GM21723 (cell line): ENCODE data around the gene TIAM1.

Experiments used
- ATAC-seq: cut with Tn5 transposase; IDR thresholded peaks from one replicate; pipeline ENCODE4 v1.9.1; 2021; ENCODE audit warnings: mild to moderate bottlenecking, moderate library complexity; ENCODE audit not compliant: unreplicated experiment

TIAM1 gene

DNA sequence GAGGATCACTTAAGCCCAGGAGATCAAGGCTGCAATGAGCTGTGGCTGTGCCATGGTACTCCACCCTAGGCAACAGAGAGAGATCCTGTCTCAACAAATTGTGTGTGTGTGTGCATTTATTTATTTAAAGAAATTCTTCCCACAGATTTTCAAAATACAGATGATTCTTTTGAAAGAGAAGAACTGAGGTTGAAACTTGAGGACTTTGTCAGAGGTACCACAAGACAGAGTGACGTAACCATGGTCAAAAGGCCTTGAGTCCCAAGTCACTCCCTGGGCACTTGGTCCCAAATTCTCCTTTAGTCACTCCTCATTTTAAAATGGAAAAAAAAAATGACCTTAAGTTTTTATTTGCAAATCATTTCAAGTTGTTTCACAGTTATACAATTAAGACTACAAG is 57.4 kb downstream of the TIAM1 start:
- no peak for ATAC-seq

DNA sequence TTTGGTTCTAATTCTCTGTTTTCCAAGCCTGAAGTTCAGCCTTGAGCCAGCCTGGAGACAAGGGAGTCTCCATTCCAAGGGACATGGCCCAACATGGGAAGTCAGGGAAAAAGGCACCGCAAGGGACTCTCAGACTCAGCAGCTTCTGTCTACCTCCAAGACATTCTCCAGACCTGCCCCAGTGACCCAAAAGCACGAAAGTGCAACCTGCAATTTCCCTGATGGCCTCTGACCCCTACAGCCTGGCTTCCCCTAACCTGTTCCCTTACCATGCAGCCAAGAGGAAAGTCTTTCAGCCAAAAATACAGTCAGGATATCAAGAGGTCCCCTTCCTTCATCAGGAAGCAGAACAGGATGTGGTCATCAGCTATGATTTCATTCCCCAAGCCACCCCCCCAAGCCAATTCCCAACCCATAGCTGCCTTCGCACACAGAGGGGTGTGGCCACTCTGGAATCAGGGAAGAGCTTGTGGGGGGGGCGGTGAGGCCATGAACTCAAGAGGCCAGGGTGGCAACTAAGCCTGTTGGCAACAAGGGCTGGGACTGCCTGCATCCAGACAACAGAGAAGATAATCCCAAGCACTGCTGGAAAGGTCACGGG is 59.2 kb downstream of the TIAM1 start:
- ATAC-seq, result no peak

DNA sequence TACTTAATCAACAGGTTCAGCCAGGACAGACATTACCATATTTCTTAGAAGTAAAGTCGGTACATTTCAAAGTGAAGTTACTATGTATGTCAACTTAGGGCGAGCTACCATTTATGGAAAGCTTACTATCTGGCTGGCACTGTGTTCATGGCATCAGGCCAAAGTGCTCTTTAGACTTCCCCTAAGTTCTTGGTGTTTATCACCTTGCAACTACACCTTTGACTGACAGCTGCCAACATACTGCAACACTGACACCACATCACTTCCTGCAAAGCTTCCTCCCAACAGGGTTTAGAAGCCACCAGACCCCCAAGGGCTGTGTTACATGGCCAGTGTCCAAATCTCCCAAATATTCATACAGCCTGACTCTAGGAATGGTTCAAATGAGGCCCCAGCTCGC is 61.0 kb downstream of the TIAM1 start:
- no peak for ATAC-seq

DNA sequence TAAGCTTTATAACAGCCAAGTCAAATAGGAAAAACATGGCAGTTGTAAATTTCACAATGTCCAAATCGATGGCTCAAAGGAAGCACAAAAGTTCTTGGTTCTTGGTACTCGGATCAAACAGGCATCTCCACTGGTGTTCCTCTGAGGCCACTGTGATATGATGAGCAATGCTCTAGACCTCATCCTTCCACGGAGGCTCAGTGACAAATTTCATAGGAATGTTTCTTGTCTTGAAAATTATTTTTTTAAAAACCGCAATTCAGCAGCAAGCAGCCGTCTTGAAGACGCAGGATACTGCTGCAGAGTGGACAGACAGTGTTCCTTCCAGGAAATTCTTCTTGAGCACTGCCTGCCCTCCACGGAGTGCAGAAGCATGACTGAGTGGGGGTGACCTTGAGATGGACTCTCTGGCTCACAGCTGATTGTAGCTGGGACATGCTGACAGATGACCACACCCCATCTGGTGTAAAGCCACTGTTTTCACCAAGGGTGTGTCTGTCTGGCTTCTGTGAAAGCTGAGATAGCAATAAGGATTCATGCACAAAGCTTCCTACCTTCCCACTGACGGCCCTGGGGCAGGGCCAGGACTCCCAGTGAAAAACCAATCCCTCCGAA is 61.9 kb downstream of the TIAM1 start:
- no peak for ATAC-seq

DNA sequence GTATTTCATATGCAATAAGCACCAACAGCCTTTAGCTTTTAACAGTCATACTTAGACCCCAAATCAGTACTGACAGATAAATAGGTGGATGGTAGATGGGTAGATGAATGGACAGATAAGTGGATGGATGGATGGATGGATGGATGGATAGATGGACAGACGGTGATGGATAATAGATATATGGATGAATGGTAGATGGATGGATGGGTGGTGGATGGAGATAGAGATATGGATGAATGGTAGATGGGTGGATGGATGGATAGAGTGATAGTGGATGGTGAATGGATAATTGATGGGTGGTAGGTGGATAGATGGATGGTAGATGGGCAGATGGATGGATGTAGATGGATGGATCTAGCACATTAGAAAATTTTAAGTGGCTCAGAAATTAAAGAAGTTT is 62.5 kb downstream of the TIAM1 start:
- ATAC-seq, result no peak

DNA sequence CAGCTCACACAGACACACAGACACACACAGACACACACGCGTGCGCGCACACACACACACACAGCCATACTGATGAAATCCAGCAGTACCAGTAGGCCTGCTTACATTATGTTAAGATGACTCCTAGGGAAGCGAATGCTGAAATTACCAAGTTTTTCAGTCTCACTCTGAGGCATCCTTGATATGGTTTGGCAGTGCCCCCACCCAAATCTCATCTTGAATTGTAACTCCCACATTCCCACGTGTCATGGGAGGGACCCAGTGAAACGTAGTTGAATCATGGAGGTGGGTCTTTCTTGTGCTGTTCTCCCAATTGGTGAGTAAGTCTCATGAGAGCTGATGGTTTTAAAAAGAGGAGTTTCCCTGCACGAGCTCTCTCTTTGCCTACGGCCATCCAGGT is 64.1 kb downstream of the TIAM1 start:
- no peak for ATAC-seq

DNA sequence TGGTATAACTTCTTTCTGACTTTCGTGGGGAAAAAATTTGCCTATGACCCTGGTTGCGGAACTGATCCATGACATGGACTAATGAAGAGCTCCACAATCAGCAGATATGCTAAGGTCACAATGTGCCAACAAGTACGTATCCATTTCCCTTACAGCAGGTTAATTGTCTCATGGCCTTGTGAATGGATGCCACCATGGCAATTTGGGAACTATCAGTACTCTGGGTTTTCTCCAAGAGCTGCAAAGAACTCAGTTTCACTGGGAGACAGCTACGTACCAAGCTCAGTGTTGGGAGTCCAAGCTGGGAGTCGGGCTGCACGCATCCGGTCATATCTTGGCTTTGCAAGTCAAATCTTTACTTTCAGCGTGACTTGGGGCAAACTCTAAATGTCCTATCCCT is 64.8 kb downstream of the TIAM1 start:
- no peak for ATAC-seq

DNA sequence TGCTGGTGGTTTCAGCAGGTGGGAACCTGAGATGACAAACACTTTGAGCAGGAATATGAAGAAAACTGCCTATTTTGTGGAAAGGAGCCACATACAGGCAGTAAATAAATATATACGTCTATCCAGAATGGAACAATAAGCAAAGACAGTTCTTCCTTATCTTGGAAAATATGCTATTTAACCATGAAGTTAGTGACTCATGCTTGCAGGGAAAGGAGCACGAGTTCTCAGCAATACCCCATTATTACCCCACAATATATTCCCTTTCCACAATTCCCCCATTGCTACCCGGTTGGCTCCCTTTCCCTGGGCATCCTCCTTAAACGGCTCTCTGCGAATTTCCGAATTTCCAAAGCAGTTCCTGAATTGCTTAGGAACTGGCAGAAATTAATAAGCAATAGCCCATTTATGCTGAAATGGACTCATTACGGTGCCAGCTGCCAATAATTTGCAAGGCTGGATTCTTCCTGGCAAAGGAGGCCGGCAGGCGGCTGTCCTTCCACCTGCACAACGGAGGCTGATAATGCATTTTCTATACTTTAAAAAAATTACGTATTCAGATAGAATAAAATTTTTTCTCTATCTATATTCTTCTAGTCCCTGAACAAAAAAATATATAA is 65.4 kb downstream of the TIAM1 start:
- ATAC-seq, result no peak

DNA sequence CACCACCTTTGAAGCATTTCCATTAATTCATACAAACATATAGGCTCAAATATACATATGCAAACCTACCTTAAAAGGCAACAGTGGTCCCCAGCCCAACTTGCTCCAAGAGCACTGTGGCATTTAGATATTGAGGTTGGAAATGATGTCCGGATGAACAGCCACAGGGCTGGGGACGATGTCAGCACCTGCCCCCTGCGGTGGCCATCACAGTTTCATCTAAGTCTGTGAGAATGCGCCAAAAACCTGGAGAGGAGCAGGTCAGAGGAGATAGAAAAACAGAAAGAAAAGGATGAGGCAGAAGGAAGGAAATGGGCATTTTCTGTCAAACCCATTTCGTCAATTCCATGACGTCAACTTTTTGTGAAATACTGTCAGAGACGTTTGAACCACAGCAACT is 67.4 kb downstream of the TIAM1 start:
- no peak for ATAC-seq

DNA sequence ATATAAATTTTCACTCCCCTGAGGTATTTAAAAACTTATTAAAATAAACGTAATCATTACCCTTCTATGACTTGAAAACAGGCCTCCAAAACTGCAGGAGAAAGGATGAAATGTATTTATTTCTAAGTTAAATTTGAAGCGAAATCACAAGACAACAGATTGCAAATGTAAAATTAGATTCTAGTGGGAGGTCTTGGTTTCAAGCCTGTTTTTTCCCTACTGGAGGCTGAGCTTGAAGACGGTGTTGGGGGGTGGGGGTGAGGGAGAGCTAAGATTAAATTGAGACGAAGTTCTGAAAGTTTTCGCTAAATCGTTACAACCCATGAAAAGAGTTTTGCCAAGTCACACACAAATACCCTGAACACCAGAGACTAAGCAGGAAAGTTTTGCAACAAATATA is 68.2 kb downstream of the TIAM1 start:
- no peak for ATAC-seq

DNA sequence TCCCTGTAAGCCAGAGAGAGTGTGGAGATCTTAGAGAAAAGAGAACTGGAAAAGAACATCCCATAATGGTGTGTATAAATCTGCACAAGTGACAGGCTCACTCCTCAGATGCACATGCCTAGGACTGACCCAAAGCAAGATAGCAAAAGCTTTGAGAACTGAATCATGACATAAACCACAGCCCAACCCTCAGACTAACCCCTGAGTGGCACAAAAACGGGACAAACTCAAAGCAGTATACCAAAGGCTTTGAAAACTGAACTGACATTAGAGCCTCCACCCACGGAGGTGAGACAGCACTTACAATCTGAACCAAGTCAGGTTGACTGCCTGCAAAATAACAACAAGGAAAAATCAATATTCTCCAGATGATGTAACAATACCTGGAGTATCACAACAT is 70.8 kb downstream of the TIAM1 start:
- no peak for ATAC-seq

DNA sequence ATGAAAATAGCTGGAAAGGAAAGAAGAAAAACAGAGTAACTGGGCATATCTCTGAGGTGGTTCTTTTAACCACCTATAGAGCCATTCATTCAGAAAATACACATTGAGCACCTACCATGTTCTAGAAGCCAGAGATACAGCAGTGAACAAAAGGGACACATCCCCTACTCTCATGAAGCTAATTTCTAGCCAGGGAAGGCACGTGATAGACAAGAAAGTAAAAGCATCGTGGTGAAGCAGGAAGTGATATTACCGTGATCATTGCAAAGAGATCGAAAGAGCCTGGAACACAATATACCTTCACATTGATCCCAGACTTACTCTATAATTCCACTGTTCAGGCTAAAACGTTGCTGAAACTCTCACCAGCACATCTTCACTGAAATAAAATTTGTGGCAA is 76.0 kb downstream of the TIAM1 start:
- no peak for ATAC-seq

DNA sequence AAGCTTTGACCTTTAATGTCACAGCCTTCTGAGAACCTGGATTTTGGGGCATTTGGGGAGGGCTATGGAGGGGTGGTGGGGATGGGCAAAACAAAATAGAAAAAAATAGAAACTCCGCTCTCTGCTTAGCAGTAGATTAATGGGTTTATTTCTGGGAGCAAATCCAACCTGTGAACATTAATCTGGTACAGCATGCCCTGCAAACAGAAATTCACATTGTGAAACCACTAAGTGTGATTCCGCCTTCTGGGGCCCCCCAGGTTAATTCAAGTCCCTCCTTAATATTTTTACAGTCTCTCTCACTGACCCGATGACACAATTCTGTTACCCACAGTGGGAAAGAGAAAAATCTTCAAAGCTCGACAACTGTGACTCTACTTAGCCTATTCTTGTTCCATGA is 76.4 kb downstream of the TIAM1 start:
- no peak for ATAC-seq

DNA sequence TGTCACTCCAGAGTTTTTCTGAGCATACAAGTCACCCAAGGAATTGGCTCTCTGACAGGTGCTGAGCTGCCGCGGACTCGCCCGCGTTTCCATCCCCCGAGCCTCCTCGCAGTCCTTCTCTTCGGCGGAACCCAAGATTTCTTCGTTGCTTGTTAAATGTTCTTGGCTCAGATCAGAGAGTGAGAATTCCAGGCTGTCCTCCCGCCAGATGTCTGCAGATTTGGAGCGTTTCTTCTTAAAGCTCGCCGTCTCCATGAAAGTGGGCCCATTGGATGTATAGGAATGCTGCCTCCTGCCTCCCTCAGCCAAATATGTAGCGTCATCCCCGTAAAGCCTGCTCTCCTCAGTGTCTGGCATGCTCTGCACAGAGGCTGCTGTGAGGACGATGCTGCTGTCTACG is 77.8 kb downstream of the TIAM1 start:
- no peak for ATAC-seq

DNA sequence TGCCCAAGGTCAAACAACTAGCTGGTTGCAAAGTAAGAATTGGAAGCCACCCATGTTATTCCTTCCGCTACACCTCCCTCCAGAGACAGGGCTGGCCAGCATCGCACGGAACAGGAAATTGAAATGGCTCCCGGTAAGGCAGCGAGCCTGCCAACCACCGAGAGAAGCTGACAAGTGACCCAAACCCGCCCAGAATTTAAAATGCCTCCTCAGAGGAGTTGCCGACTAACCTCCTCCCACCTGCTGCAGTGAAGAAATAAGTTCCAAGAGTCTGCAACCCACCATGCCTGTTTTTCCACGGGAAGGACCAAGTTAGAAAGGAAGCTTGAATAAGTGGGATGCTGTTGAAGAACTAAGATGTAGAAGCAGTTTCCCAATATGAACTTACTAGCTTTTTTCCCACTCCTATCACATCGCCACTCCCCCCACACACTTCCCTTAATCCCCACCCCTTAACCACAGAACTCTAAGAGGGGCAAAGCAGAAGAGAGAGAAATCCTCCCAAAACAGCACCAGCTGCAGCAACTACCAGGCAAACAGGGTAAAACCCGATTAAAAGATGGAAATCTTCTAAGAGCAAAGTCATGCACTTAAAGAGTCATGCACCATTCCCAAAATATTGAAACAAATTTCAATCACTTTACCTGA is 78.6 kb downstream of the TIAM1 start:
- ATAC-seq, result no peak

DNA sequence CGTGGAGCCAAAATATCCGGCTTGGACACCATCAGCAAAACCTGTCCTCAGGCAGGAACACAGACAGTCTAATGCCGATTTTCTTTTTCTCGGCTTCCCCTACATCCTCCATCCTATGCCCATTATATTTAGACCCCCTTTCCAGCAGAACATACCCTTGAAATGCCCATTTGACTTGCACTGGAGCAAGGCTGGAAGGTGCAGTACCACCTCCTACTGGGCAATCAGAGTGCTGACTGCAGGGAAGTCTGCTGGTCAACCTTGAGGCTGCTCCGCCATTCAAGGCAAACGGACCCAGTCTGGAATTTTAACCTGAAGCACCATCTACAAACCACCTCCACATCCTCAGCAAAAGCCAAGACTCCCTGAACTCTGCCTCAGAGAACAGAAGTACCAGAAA is 79.5 kb downstream of the TIAM1 start:
- no peak for ATAC-seq

DNA sequence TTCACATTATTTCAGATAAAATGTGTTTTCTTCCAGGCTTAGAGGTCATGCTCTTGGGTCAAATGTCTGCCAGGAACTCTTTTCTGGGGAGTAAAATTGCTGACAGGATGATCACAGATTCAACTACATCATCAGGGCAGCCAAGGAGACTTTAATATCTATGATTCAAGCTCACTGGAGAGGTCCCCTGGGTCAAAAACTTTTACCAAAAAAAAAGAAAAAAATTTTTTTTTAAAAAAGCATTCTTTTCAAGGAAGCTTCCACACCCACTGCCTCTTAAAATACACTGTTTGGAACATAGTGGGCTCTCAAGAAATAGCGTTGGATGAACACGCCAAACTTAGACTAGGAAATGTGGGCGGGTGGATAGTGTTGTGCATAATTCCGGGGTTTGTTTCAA is 81.3 kb downstream of the TIAM1 start:
- no peak for ATAC-seq

DNA sequence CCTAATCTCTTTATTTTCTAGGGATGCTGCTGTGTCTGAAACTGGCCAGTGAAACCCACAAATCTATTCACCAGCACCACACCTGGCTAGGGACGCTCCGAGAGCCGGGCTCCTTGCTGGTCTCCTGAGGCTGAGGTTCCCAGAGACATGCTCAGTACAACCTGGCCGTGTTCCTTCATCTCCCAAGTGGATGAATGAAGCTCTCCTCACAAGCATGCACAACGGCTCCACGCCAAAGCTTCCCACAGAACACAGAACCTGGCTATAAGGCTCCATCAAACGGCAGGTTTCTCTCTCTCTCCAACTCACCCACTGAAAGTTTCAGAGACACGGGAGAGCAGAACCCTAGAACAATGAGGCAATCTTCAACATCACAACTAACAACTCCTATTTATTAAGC is 82.3 kb downstream of the TIAM1 start:
- ATAC-seq, result no peak

DNA sequence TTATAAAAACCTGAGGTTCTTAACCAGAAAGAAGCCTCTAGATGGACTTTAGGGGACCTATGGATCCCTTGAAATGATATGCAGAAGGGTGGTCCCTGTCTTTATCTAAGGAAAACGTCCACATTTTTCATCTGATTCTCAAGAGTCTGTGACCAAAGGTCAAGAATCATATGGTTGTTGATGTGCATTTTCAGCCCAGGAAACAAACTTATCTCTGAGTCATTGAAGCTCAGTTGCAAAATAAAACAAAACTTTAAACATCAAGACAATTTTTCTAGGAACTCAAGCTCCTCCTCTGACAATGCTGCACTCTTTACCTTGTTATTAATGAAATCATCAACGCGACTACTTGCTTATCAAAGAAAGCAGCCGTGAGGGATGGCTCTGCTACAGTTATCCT is 83.3 kb downstream of the TIAM1 start:
- ATAC-seq, result no peak

DNA sequence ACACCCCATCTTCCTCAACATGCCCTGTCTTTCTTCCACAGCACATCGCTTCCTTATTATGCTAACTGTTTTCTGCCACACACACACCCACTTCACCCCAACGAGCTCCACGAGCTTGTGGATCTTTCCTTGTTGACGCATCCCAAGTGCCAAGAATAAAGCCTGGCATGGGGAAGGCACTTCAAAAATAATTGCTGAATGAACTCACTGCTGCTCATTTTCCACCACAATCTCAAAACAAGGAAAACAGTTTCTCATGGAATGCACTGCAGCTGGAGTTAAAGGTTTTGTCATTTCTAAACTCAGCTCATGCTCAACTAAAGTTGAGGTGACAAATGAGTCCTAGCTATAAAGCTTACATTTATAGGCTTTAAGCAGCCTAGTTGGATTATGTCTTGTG is 86.0 kb downstream of the TIAM1 start:
- ATAC-seq, result no peak

DNA sequence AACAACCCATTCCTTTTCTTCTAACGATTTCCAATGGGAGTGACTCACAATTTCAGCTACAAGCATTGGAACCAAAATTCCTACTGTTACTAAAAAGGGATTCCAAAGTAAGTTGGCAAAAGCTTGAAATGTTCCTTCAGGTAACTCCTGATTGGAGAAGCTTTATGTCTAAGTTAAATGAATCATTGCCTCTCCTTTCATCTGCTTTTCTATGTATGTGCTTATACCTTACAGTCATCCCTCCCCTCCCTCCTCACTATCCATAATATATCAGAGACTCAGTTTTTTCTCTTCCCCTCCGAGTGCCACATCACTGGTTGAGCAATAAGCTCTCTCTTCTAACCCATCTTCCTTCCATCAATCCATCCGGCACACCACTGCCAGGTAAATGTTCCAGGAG is 86.8 kb downstream of the TIAM1 start:
- no peak for ATAC-seq

DNA sequence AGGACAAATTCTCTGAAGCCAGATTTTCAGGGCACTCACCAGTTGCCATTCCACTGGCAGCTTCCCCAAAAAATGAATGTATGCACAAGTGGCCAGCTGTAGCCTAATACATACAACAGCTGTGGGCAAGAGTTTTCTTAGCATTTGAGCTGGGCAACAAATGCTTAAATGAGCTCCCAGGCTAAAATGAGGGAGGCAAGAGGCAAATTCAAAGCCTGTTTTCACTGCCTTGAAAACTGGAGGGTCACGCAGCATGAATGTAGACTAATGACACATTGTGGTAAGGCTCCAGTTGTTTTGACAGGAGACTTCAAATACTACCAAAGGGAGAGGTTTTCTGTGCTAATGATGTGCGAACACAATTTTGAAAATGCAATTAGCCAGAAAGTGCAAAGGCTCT is 88.2 kb downstream of the TIAM1 start:
- ATAC-seq, result no peak
